Head of caudate nucleus (tissue), 42 donors: ENCODE data around the gene ZBTB18.
"Not testable (repeated sequence)": the region's sequence is repeated elsewhere in the genome, so short reads cannot be mapped to it uniquely, and the experiment has no call there.

ENCODE experiments used
- DNase-seq, 42 donors: peaks; one replicate each; pipeline versions ENCODE4 v3.0.0 to v3.0.0-alpha.2; 2020 to 2021; ENCODE audit warnings: mixed read lengths in 7 of 42
- intact Hi-C: fragments of 100-400 bp; cut with DNase I; formaldehyde crosslinking; loops from one replicate; pipeline ENCODE4 v1.15.0; 2022

Gene ZBTB18

DNA sequence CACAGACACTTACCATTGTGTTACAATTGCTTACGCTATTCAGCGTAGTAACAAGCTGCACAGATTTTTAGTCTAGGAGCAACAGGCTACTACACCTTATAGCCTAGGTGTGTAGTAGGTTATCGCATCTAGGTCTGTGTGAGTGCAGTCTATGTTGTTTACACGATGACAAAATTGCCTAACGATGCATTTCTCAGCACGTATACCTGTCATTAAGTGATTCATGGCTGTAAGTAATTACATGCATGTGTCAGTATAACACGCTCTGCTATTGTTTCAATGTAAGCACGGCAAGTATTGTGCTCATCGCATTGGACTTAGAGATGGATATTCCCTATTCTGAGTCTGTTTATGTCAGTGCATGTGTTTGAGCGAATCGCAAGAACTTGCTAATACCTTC is 15.7 kb upstream of the ZBTB18 start:
- intact Hi-C loops = no loop called here
- DNase-seq = no peak

GRCh38 chr1:244037252-244037651 is 13.8 kb upstream of the ZBTB18 start:
- DNase-seq = no peak
- intact Hi-C loops = no loop called here

GRCh38 chr1:244041466-244042120 is 9.5 kb upstream of the ZBTB18 start:
- intact Hi-C loops = loop anchor here (10.0 kb wide), 2 partner anchors 307 to 697 kb away; no protein-coding TSS in a partner anchor
- DNase-seq = no peak

GRCh38 chr1:244042293-244042692 is 8.8 kb upstream of the ZBTB18 start:
- intact Hi-C loops = loop anchor here (10.0 kb wide), 2 partner anchors 307 to 697 kb away; no protein-coding TSS in a partner anchor
- DNase-seq = no peak

GRCh38 chr1:244044423-244044822 is 6.7 kb upstream of the ZBTB18 start:
- no peak for DNase-seq
- intact Hi-C loops = loop anchor here (10.0 kb wide), 2 partner anchors 310 to 700 kb away; no protein-coding TSS in a partner anchor

DNA sequence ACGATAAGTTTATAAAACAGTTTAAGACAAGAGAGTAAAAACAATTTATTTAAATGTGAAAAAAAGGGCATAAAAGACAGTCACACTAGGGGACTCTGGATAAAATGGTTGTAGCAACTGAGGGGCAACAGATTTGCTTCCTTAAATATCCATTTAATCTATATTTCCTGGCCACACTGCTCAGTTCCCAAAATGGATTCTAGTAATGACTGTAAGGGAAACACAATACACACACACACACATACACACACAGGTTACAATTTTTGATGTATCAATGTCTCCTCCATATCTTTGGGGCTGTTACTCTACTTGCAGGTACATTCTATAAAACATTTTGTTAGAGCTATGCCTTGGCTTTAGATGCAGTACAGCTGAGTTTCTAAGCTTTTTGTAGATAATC is 4.8 kb upstream of the ZBTB18 start:
- intact Hi-C loops = loop anchor here (10.0 kb wide), 2 partner anchors 311 to 701 kb away; no protein-coding TSS in a partner anchor
- not testable (repeated sequence) for DNase-seq

- DNase-seq = peak in 1 of 42 donors; percentile 31
- intact Hi-C loops = loop anchor here (10.0 kb wide), 2 partner anchors 312 to 702 kb away; no protein-coding TSS in a partner anchor
These were observed 4.0 kb upstream of the ZBTB18 start for GRCh38 chr1:244046907-244047611.

GRCh38 chr1:244047621-244048255 is 3.3 kb upstream of the ZBTB18 start:
- intact Hi-C loops = loop anchor here (2.0 to 10.0 kb wide), 3 partner anchors 225 to 703 kb away; no protein-coding TSS in a partner anchor
- peak in 41 of 42 donors; percentile 46 to 85 (median 74) for DNase-seq

DNA sequence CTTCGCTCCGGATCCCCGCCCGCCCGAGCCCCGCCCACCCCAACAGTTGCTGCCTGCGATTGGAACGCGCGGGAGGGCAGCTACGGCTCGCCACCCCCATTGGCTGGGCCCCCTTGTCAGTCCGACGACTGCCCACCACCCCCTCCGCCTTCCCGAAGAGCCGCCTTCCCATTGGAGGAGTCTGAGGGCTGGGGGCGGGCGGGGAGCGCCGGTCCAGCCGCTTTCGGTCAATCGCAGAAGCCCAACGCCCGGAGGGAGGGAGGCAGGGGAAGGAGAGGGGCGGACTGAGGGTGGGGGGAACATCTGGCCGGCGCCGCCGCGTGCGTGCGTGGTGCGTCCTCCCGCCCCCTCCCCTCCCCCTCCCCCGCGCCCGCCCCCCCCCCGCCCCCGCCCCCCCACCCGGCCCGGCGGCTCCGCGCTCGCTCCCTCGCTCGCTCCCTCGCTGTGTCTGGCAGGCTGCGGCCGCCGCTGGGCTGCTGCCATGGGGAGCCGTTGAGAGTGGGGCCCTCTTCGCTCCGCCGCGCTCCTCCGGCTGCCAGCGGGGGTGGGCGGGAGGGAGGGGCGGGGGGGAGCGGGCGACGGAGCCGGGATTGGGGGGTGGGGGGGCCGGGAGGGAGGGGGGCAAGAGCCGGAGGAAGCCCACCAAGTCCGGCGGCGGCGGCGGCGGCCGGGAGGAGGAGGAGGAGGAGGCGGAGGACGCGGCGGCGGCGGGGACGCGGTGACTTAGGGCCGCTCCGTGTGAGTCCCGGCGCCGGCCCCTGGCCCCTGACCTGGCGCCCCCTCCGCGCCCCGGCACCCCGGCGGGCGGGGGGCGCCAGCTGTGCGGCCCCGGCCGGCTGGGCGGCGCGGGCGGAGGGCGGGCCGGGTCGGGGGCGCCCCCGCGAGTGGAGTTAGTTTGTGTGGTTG is 2.6 kb upstream of the ZBTB18 start:
- peak; percentile 93 to 100 (median 99) for DNase-seq
- intact Hi-C loops = loop anchor here (2.0 to 10.0 kb wide), 3 partner anchors 224 to 704 kb away; no protein-coding TSS in a partner anchor

- peak; percentile 46 to 90 (median 82) for DNase-seq
- intact Hi-C loops = loop anchor here (2.0 to 10.0 kb wide), 7 partner anchors 105 to 795 kb away; partner anchors contain the start of genes CEP170 and SDCCAG8
These were observed 1.7 kb upstream of the ZBTB18 start for GRCh38 chr1:244049162-244050013.

DNA sequence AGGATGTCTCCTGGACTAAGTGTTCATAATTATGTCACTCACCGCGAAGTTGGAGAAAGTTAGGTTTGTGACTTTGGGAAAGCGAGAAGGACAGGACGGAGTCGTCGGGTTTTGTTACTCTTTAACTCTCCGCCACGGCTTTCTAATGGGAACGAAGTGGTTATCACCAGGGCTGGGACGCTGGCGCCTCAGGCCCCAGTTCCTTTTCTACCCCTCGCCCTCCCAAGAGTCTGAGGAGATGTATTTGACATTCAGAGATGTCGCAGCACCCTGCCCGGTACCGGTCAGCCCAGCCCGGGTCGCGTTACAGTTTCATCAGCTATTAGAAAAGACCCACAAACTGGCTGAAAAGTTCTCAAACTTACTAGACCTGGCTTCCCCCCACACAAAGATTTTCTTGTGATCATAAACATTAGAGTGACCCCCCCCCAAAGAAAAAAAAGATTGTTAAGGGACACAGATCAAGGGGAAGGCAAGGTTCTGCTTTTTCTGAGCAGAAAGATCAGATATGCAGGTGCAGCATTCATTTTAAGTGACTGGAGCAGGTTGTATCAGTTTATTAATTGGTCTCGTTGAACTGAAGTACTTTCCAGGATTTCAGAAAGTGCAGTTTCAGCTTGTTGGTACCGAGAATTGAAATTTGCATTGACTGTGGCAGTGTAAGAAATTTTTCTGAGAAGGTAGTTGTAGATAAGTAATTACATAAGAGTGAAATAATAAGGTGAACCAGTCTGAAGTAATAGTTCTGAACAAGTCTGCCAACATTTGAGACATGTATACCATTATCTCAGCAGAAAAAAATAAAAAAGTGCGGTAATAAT is 859 bp upstream of the ZBTB18 start:
- peak in 23 of 42 donors; percentile 9 to 70 (median 35) for DNase-seq
- intact Hi-C loops = loop anchor here (5.0 to 10.0 kb wide), 4 partner anchors 105 to 795 kb away; partner anchors contain the start of genes CEP170 and SDCCAG8

DNA sequence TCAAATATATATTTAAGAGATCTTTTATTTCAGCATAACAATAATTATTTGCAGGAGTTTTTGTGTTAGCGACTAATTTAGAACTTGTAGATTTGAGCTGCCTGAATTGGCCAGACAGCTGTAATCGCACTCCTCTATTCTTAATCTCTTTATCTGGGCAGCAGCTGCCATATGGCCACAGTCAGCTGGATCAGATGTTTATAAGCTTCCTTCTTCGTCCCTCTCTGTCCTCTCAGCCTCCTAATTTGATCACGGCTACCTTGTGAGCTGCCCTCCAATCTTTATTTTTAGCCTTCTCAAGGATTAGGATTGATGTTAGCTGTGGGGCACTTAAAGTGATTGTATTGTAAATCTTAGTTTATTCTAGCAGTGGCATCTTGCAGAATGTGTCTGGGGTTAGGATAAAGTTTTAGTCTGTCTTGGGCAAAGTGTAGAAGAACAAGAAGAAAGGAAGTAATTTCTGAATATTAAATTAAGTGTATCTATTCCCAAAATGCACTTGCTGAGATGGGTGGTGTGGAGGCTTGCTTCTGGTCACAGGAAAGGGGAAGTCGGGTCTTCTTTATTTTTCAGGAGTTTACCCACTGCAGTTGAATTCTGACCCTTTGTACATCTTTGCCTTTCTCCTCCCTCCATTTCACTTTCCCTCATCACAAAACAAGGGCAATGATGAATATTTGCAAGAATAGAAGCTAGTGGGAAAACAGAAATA is 1.1 kb downstream of the ZBTB18 start:
- intact Hi-C loops = loop anchor here (5.0 to 10.0 kb wide), 4 partner anchors 103 to 797 kb away; partner anchors contain the start of genes CEP170 and SDCCAG8
- peak in 1 of 42 donors; percentile 25 for DNase-seq

- intact Hi-C loops = loop anchor here (5.0 to 10.0 kb wide), 4 partner anchors 102 to 798 kb away; partner anchors contain the start of genes CEP170 and SDCCAG8
- DNase-seq = no peak
These were observed 1.7 kb downstream of the ZBTB18 start for GRCh38 chr1:244052728-244053312.

DNA sequence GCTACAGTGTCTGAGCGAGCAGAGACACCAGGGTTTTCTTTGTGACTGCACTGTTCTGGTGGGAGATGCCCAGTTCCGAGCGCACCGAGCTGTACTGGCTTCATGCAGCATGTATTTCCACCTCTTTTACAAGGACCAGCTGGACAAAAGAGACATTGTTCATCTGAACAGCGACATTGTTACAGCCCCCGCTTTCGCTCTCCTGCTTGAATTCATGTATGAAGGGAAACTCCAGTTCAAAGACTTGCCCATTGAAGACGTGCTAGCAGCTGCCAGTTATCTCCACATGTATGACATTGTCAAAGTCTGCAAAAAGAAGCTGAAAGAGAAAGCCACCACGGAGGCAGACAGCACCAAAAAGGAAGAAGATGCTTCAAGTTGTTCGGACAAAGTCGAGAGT is 2.7 kb downstream of the ZBTB18 start:
- intact Hi-C loops = loop anchor here (5.0 to 10.0 kb wide), 4 partner anchors 101 to 799 kb away; partner anchors contain the start of genes CEP170 and SDCCAG8
- DNase-seq = peak; percentile 24 to 85 (median 68)
